ENCODE results near the gene SSPN. TPM values are rescaled to one million over a fixed set of nuclear protein-coding genes. Genes with fewer than 3 reads are reported as not detected.

SSPN gene
- total and polyA plus RNA-seq, 9 of the 15 experiments (the other 6 are each of a cell fraction or from before 2014, with no cell fraction given), result 0.40 TPM; not detected in 8

DNA sequence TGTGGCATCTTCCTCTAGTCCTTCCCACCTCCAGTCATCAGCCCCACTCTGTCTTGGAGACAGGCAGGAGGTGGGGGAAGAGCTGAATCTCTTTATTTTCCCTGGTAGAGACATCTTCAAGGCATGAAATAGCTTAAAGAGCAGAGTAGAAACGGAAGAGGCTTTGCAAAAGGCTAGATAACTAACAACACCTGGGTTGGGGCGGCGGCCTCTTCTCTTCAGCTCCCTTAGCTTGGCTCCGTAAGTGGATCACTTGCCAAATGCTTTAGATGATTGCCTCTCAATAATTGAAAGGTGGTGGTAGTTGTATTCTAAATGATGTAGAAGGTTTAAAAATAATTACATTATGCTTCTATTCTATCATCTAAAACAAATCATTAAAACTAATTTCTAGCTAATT is 36.1 kb downstream of the SSPN start:
- TF ChIP-seq CBX8 (IDR thresholded peaks at IDR 0.05; ENCODE audit: borderline replicate concordance, extremely low read depth, low read depth, low read length, poor library complexity, severe bottlenecking) (no peak), ZNF347 (CRISPR knock-in tag; IDR thresholded peaks at IDR 0.05; ENCODE audit: low read depth) (no peak), ZNF551 (CRISPR knock-in tag; IDR thresholded peaks at IDR 0.05) (no peak)
- Histone ChIP-seq H2AFZ (ENCODE audit: low read depth, low read length) (no peak overlapping the region), H3K9me1 (ENCODE audit: control insufficient read depth, insufficient read depth, low read length) (no peaks in the 10 kb centered on the region), H3K79me2 (ENCODE audit: control insufficient read depth, insufficient read depth, low read length) (no peaks in the 10 kb centered on the region), H3K36me3 (ENCODE audit: control insufficient read depth, insufficient read depth, low read length) (no peaks in the 10 kb centered on the region), H3K4me1 (replicated peaks in 1 of 2; ENCODE audit: control insufficient read depth in 2 of 2, insufficient read depth in 2 of 2, low read length in 2 of 2) (peaks cover 0 to 5% of the 10 kb centered on the region in 2 experiments; a peak in 1 of 5 replicates), H3K9me3 (replicated peaks; ENCODE audit: control insufficient read depth, insufficient read depth, low read depth, low read length) (no peaks in the 10 kb centered on the region), H3K27ac (ENCODE audit: extremely low read depth, low read depth, low read length) (no peak overlapping the region), H4K20me1 (replicated peaks; ENCODE audit: control insufficient read depth, insufficient read depth, low read length) (no peaks in the 10 kb centered on the region), H3K9ac (ENCODE audit: insufficient read depth in 1 of 2, low read depth in 2 of 2, low read length in 2 of 2) (no peak overlapping the region), H3K4me2 (ENCODE audit: insufficient read depth, low read length) (no peak overlapping the region), H3K27me3 (ENCODE audit: control insufficient read depth in 2 of 2, insufficient read depth in 2 of 2, low read length in 2 of 2) (peaks cover 2 to 10% of the 10 kb centered on the region in 2 experiments; a peak in 3 of 5 replicates), H3K4me3 (no peak overlapping the region)
- ChIA-PET CTCF (ENCODE audit: low intra/inter-chr PET ratio) (no interaction called here), POLR2A (no interaction called here)
- FAIRE-seq (no peak), ATAC-seq (no peak), DNase-seq (ENCODE audit: extremely low read depth in 1 of 4, low spot score in 3 of 4) (no peak)
- WGBS (ENCODE audit: insufficient coverage, low coverage, missing lambda C conversion rate), result 11% methylated on average over 4 of the region's 4 CpGs
- no TSS peak for BruUV-seq (replicated peaks)
- intact Hi-C loops (cut with micrococcal nuclease), result no loop called here
- in situ Hi-C loops (cut with MboI), result no loop called here

GRCh38 chr12:26231921-26232320 is 36.5 kb downstream of the SSPN start:
- Histone ChIP-seq H3K9ac (ENCODE audit: insufficient read depth in 1 of 2, low read depth in 2 of 2, low read length in 2 of 2) (no peak overlapping the region), H3K27me3 (ENCODE audit: control insufficient read depth in 2 of 2, insufficient read depth in 2 of 2, low read length in 2 of 2) (peaks cover 0 to 5% of the 10 kb centered on the region in 2 experiments; a peak in 3 of 5 replicates), H3K36me3 (ENCODE audit: control insufficient read depth, insufficient read depth, low read length) (no peaks in the 10 kb centered on the region), H3K9me1 (ENCODE audit: control insufficient read depth, insufficient read depth, low read length) (no peaks in the 10 kb centered on the region), H3K79me2 (ENCODE audit: control insufficient read depth, insufficient read depth, low read length) (no peaks in the 10 kb centered on the region), H3K4me2 (ENCODE audit: insufficient read depth, low read length) (no peak overlapping the region), H3K27ac (ENCODE audit: extremely low read depth, low read depth, low read length) (no peak overlapping the region), H3K4me1 (replicated peaks in 1 of 2; ENCODE audit: control insufficient read depth in 2 of 2, insufficient read depth in 2 of 2, low read length in 2 of 2) (peaks cover 0 to under 1% of the 10 kb centered on the region in 2 experiments; a peak in 1 of 5 replicates), H3K9me3 (replicated peaks; ENCODE audit: control insufficient read depth, insufficient read depth, low read depth, low read length) (no peaks in the 10 kb centered on the region), H4K20me1 (replicated peaks; ENCODE audit: control insufficient read depth, insufficient read depth, low read length) (no peaks in the 10 kb centered on the region), H3K4me3 (no peak overlapping the region), H2AFZ (ENCODE audit: low read depth, low read length) (no peak overlapping the region)
- ChIA-PET CTCF (ENCODE audit: low intra/inter-chr PET ratio) (no interaction called here), POLR2A (interaction anchor here (1.1 kb wide), 1 partner anchor 138 kb away, joined by 4 read pairs; no protein-coding TSS in a partner anchor)
- TF ChIP-seq NBN (IDR thresholded peaks at IDR 0.05; ENCODE audit: low read depth), result no peak
- TF ChIP-seq PCBP1 (IDR thresholded peaks at IDR 0.05; ENCODE audit: low read depth, low read length, poor library complexity, severe bottlenecking), result no peak
- no peak for TF ChIP-seq SAP30 (IDR thresholded peaks at IDR 0.05; ENCODE audit: borderline replicate concordance, insufficient read depth, low read depth, low read length, poor library complexity, severe bottlenecking)
- TF ChIP-seq NFXL1 (CRISPR knock-in tag; IDR thresholded peaks at IDR 0.05), result no peak
- no peak for TF ChIP-seq YY1 (IDR thresholded peaks at IDR 0.05; ENCODE audit: borderline replicate concordance in 1 of 3, control insufficient read depth in 1 of 3, extremely low read depth in 1 of 3, insufficient read depth in 3 of 3, insufficient read length in 1 of 3, insufficient replicate concordance in 2 of 3, low read depth in 1 of 3, low read length in 2 of 3)
- TF ChIP-seq CTCFL (IDR thresholded peaks at IDR 0.05; ENCODE audit: borderline replicate concordance, insufficient read depth, low read depth, low read length, poor library complexity, severe bottlenecking), result no peak
- WGBS (ENCODE audit: insufficient coverage, low coverage, missing lambda C conversion rate), result 11% methylated on average over 3 of the region's 3 CpGs
- no peak for FAIRE-seq
- intact Hi-C loops (cut with micrococcal nuclease), result no loop called here
- no peak for DNase-seq (ENCODE audit: extremely low read depth in 1 of 4, low spot score in 3 of 4)
- no TSS peak for BruUV-seq (replicated peaks)
- no peak for ATAC-seq
- in situ Hi-C loops (cut with MboI), result no loop called here

All from K562 (cell line).